SK-N-SH (cell line): ENCODE data around the gene STARD13. TPM values are rescaled to one million over a fixed set of nuclear protein-coding genes. Genes with fewer than 3 reads are reported as not detected.

Experiments
- CTCF ChIA-PET: fragments of 300-600, 350-600 bp; formaldehyde crosslinking; extraction: SDS; loops from one replicate; lab custom pipeline; 2021; lab: Yijun Ruan, JAX
- POLR2A ChIA-PET: fragments of 350-600 bp; sonication (Branson Sonifier 250); formaldehyde crosslinking; extraction: SDS; loops from one replicate; lab custom pipeline; 2020; ENCODE audit warnings: antibody characterized with exemption, inconsistent platforms; lab: Yijun Ruan, JAX
- DNase-seq: peaks from one replicate; pipeline ENCODE4 v3.0.0; 2012
- H2AFZ ChIP-seq: fragments of 200-600 bp; sonication (generic); 2 replicates; pipeline ENCODE4 v1.8.1; 2016; ENCODE audit warnings: antibody characterized with exemption, mild to moderate bottlenecking, low read depth
- H3F3A ChIP-seq: fragments of 200-600 bp; sonication (generic); replicated peaks from 2 replicates; pipeline ENCODE3; 2016; ENCODE audit warnings: antibody characterized with exemption, mild to moderate bottlenecking; ENCODE audit not compliant: insufficient read depth
- H3K27ac ChIP-seq, 2 experiments: fragments of 200-500 bp in 1 of 2; fragments of 200-600 bp in 1 of 2; sonication (Bioruptor generic) in 1 of 2; sonication (generic), shearing (Covaris generic) in 1 of 2; 2 replicates each; pipeline versions ENCODE4 v1.5.1 to v1.6.1; 2014 to 2016; ENCODE audit warnings: low read depth in 2 of 2, inconsistent platforms in 1 of 2, low read length in 1 of 2, mild to moderate bottlenecking in 1 of 2, mixed read lengths in 1 of 2
- H3K27me3 ChIP-seq: fragments of 200-600 bp; sonication (generic), shearing (Covaris generic); 2 replicates; pipeline ENCODE4 v1.6.1; 2016; ENCODE audit warnings: mixed run types; ENCODE audit not compliant: insufficient read depth
- H3K36me3 ChIP-seq, 2 experiments: fragments of 200-500 bp in 1 of 2; fragments of 200-600 bp in 1 of 2; sonication (Bioruptor generic) in 1 of 2; sonication (generic) in 1 of 2; replicated peaks in 1 of 2; 2 replicates each; pipeline versions ENCODE3 to v1.5.1; 2014 to 2016; ENCODE audit warnings: low read length in 1 of 2, mild to moderate bottlenecking in 1 of 2; ENCODE audit not compliant: insufficient read depth in 2 of 2, control insufficient read depth in 1 of 2
- H3K4me1 ChIP-seq, 2 experiments: fragments of 200-500 bp in 1 of 2; fragments of 200-600 bp in 1 of 2; sonication (Bioruptor generic) in 1 of 2; sonication (generic), shearing (Covaris generic) in 1 of 2; 2 replicates each; pipeline versions ENCODE4 v1.5.1 to v1.6.1; 2014 to 2016; ENCODE audit warnings: low read depth in 1 of 2, low read length in 1 of 2, mixed run types in 1 of 2; ENCODE audit not compliant: insufficient read depth in 2 of 2, control insufficient read depth in 1 of 2
- H3K4me2 ChIP-seq: fragments of 200-600 bp; sonication (generic), shearing (Covaris generic); 2 replicates; pipeline ENCODE4 v1.6.1; 2017; ENCODE audit warnings: mixed run types
- H3K4me3 ChIP-seq, 2 experiments: fragments of 200-500 bp in 1 of 2; fragments of 200-600 bp in 1 of 2; sonication (Bioruptor generic) in 1 of 2; sonication (generic), shearing (Covaris generic) in 1 of 2; 2 replicates each; pipeline versions ENCODE4 v1.5.1 to v1.8.1; 2014 to 2016; ENCODE audit warnings: low read depth in 2 of 2, inconsistent platforms in 1 of 2, low read length in 1 of 2, mild to moderate bottlenecking in 1 of 2, mixed read lengths in 1 of 2, moderate library complexity in 1 of 2
- H3K79me2 ChIP-seq: fragments of 200-600 bp; sonication (generic); 2 replicates; pipeline ENCODE4 v1.8.1; 2017; ENCODE audit warnings: mild to moderate bottlenecking; ENCODE audit not compliant: insufficient read depth
- H3K9ac ChIP-seq: fragments of 200-600 bp; sonication (generic); 2 replicates; pipeline ENCODE4 v1.6.1; 2017; ENCODE audit warnings: mixed run types
- H3K9me2 ChIP-seq: fragments of 200-600 bp; sonication (generic); 2 replicates; pipeline ENCODE4 v1.6.1; 2017; ENCODE audit warnings: mixed run types
- H3K9me3 ChIP-seq: fragments of 200-600 bp; sonication (generic); 2 replicates; pipeline ENCODE4 v1.6.1; 2017; ENCODE audit warnings: mixed run types, mild to moderate bottlenecking, moderate library complexity
- H4K20me1 ChIP-seq: fragments of 200-600 bp; sonication (generic); 2 replicates; pipeline ENCODE4 v1.6.1; 2017; ENCODE audit warnings: mild to moderate bottlenecking, mixed run types; ENCODE audit not compliant: insufficient read depth
- CHD2 ChIP-seq: fragments of 150-350 bp; IDR thresholded peaks from 2 replicates; pipeline ENCODE4 v1.6.1; 2018; ENCODE audit warnings: low read length; ENCODE audit not compliant: partially characterized antibody
- ELF1 ChIP-seq: IDR thresholded peaks from 2 replicates; pipeline ENCODE4 v1.4.0; 2012
- EP300 ChIP-seq, 2 experiments: IDR thresholded peaks; 2 replicates each; pipeline versions ENCODE4 v1.4.0 to v1.6.1; 2012; ENCODE audit warnings: borderline replicate concordance in 1 of 2, low read depth in 1 of 2, low read length in 1 of 2
- FOSL2 ChIP-seq: IDR thresholded peaks from 2 replicates; pipeline ENCODE4 v1.4.0; 2012; ENCODE audit warnings: low read depth, mild to moderate bottlenecking, moderate library complexity, borderline replicate concordance
- FOXJ3 ChIP-seq: sonication (generic); formaldehyde crosslinking; IDR thresholded peaks from 2 replicates; pipeline ENCODE4 v1.5.1; 2020; ENCODE audit warnings: mild to moderate bottlenecking, missing genetic modification reagents
- FOXM1 ChIP-seq: IDR thresholded peaks from 2 replicates; pipeline ENCODE4 v1.4.0; 2012; ENCODE audit warnings: low read depth, mild to moderate bottlenecking
- JUND ChIP-seq: IDR thresholded peaks from 2 replicates; pipeline ENCODE4 v1.4.0; 2012
- MXI1 ChIP-seq: IDR thresholded peaks from 2 replicates; pipeline ENCODE4 v1.6.1; 2012; ENCODE audit warnings: mild to moderate bottlenecking, low read depth, low read length, improper control_type of control experiment
- NFIC ChIP-seq: IDR thresholded peaks from 2 replicates; pipeline ENCODE4 v1.4.0; 2012; ENCODE audit warnings: borderline replicate concordance
- PBX3 ChIP-seq: IDR thresholded peaks from 2 replicates; pipeline ENCODE4; 2012
- RCOR1 ChIP-seq: fragments of 150-350 bp; IDR thresholded peaks from 2 replicates; pipeline ENCODE4 v1.6.1; 2017; ENCODE audit warnings: antibody characterized with exemption, low read length
- RFX5 ChIP-seq: IDR thresholded peaks from 2 replicates; pipeline ENCODE4 v1.6.1; 2012; ENCODE audit warnings: mild to moderate bottlenecking, improper control_type of control experiment, low read length
- SIN3A ChIP-seq: IDR thresholded peaks from 2 replicates; pipeline ENCODE4 v1.6.1; 2012; ENCODE audit warnings: low read depth, mild to moderate bottlenecking, low read length, moderate library complexity, borderline replicate concordance
- SMC3 ChIP-seq: IDR thresholded peaks from 2 replicates; pipeline ENCODE4 v1.6.1; 2012; ENCODE audit warnings: low read depth, low read length, improper control_type of control experiment
- TAF1 ChIP-seq: IDR thresholded peaks from 2 replicates; pipeline ENCODE4 v1.6.1; 2012; ENCODE audit warnings: low read depth, mild to moderate bottlenecking, low read length, moderate library complexity, borderline replicate concordance
- TCF12 ChIP-seq: IDR thresholded peaks from 2 replicates; pipeline ENCODE4 v1.4.0; 2012
- USF2 ChIP-seq: fragments of 150-350 bp; IDR thresholded peaks from 2 replicates; pipeline ENCODE4 v1.6.1; 2017; ENCODE audit warnings: antibody characterized with exemption, low read length, low read depth, borderline replicate concordance
- YY1 ChIP-seq: IDR thresholded peaks from 2 replicates; pipeline ENCODE4 v1.4.0; 2012; ENCODE audit warnings: low read depth, mild to moderate bottlenecking
- ZBTB33 ChIP-seq: IDR thresholded peaks from 2 replicates; pipeline ENCODE4 v1.4.0; 2012; ENCODE audit warnings: low read depth, borderline replicate concordance
- WGBS: methylation state at CpG from one replicate; pipeline ENCODE4 v1.1.6; 2017; ENCODE audit warnings: low lambda C conversion rate; 5-methylcytosine and 5-hydroxymethylcytosine counted together
- polyA plus RNA-seq, 3 experiments: library from polyadenylated mRNA; depleted of rRNA; stranded (reverse); fragments of >200 nt; gene quantifications; 2 replicates each; pipeline ENCODE4 v1.2.3, GENCODE V29; 2012

The STARD13 gene
- polyA plus RNA-seq, 1 of the 3 experiments (the other 2 are of a cell fraction), result 5.7 TPM

GRCh38 chr13:33249894-33250293 lies 35.7 kb downstream of the STARD13 start:
- Histone ChIP-seq H3K27ac (peak overlapping the region; percentile 89 to 91; a peak in 2 of 4 replicates), H3K9me3 (no peaks in the 10 kb centered on the region), H3K27me3 (no peaks in the 10 kb centered on the region), H3K4me2 (no peak overlapping the region), H3K4me1 (peaks cover 19 to 22% of the 10 kb centered on the region in 2 experiments; a peak in 3 of 4 replicates), H3F3A (peaks cover 29% of the 10 kb centered on the region), H3K36me3 (no peaks in the 10 kb centered on the region), H2AFZ (no peak overlapping the region), H4K20me1 (no peaks in the 10 kb centered on the region), H3K79me2 (peaks cover 68% of the 10 kb centered on the region), H3K9me2 (no peaks in the 10 kb centered on the region), H3K4me3 (no peak overlapping the region), H3K9ac (no peak overlapping the region)
- POLR2A ChIA-PET, result no interaction called here
- TF ChIP-seq USF2 (no peak), RFX5 (no peak), FOXJ3 (CRISPR knock-in tag) (no peak), TAF1 (no peak), ELF1 (no peak), EP300 (IDR thresholded peaks at IDR 0.05; ENCODE audit: borderline replicate concordance in 1 of 2, low read depth in 1 of 2, low read length in 1 of 2) (no peak), RCOR1 (no peak), NFIC (no peak), SIN3A (no peak), FOXM1 (no peak), FOSL2 (no peak), ZBTB33 (no peak), JUND (no peak), MXI1 (no peak), SMC3 (no peak), TCF12 (no peak), CHD2 (no peak)
- 90% methylated on average over 3 of the region's 3 CpGs for WGBS
- CTCF ChIA-PET, result no interaction called here
- no peak for DNase-seq

- no peak for DNase-seq
- 87% methylated on average over 6 of the region's 6 CpGs for WGBS
- no peaks in the 10 kb centered on the region for H3K9me2 ChIP-seq
- no peak for TF ChIP-seq YY1
- TF ChIP-seq PBX3, result peak; percentile 35
- peak; percentile 33; the same call in 1 of the 2 replicates for TF ChIP-seq TCF12
- H3K9ac ChIP-seq, result no peak overlapping the region; the same call in 1 of the 2 replicates
- H3K27me3 ChIP-seq, result no peaks in the 10 kb centered on the region
- H3K36me3 ChIP-seq, result no peaks in the 10 kb centered on the region
- peaks cover 67% of the 10 kb centered on the region for H3K79me2 ChIP-seq
- no peak overlapping the region for H3K4me2 ChIP-seq
- H4K20me1 ChIP-seq, result no peaks in the 10 kb centered on the region
- ChIA-PET CTCF (interaction anchor here (0.9 kb wide), 1 partner anchor 20 kb away, joined by 4 read pairs; no protein-coding TSS in a partner anchor), POLR2A (no interaction called here)
- H2AFZ ChIP-seq, result no peak overlapping the region
- peaks cover 29% of the 10 kb centered on the region for H3F3A ChIP-seq
- no peak overlapping the region for H3K4me3 ChIP-seq
- H3K4me1 ChIP-seq, result peaks cover 19 to 22% of the 10 kb centered on the region in 2 experiments; a peak in 3 of 4 replicates
- no peaks in the 10 kb centered on the region for H3K9me3 ChIP-seq
- H3K27ac ChIP-seq, result peak overlapping the region in 1 of 2 experiments; percentile 23; a peak in 2 of 4 replicates
Observed at GRCh38 chr13:33249066-33249465, 36.5 kb downstream of the STARD13 start.
